Spleen (tissue), 11 donors: Measurements from ENCODE around the gene TMEM219. TPM values are rescaled to one million over a fixed set of nuclear protein-coding genes. Genes with fewer than 3 reads are reported as not detected.

ENCODE experiments used
- DNase-seq: peaks from one replicate; pipeline ENCODE4 v3.0.0-alpha.2; 2020
- H3K27ac ChIP-seq, 8 donors: fragments of 200-600 bp; sonication (generic) in 7 of 8; 1 replicate in 4 of 8; 2 replicates in 4 of 8; pipeline versions ENCODE4 v1.5.0 to v1.8.0; 2016 to 2021; ENCODE audit warnings: inconsistent platforms in 4 of 8, mild to moderate bottlenecking in 4 of 8, moderate library complexity in 1 of 8
- H3K27me3 ChIP-seq, 7 donors: fragments of 200-600 bp; sonication (generic) in 6 of 7; replicated peaks in 1 of 7; 1 replicate in 4 of 7; 2 replicates in 3 of 7; pipeline versions ENCODE4 v1.5.0 to v1.8.0; 2016 to 2021; ENCODE audit warnings: inconsistent platforms in 3 of 7, mild to moderate bottlenecking in 1 of 7
- H3K36me3 ChIP-seq, 6 donors: fragments of 200-600 bp; sonication (generic) in 5 of 6; 1 replicate in 4 of 6; 2 replicates in 2 of 6; pipeline versions ENCODE4 v1.5.0 to v1.8.0; 2016 to 2021; ENCODE audit warnings: inconsistent platforms in 2 of 6
- H3K4me1 ChIP-seq, 6 donors: fragments of 200-600 bp; sonication (generic) in 5 of 6; 1 replicate in 3 of 6; 2 replicates in 3 of 6; pipeline versions ENCODE4 v1.5.0 to v1.8.0; 2016 to 2021; ENCODE audit warnings: inconsistent platforms in 3 of 6
- H3K4me3 ChIP-seq, 8 donors: fragments of 200-600 bp; sonication (generic) in 7 of 8; 1 replicate in 4 of 8; 2 replicates in 4 of 8; pipeline versions ENCODE4 v1.5.0 to v1.8.0; 2016 to 2021; ENCODE audit warnings: inconsistent platforms in 4 of 8, mild to moderate bottlenecking in 4 of 8, moderate library complexity in 2 of 8
- H3K9me3 ChIP-seq, 8 donors: fragments of 200-600 bp; sonication (generic) in 7 of 8; 1 replicate in 4 of 8; 2 replicates in 4 of 8; pipeline versions ENCODE4 v1.5.0 to v1.8.0; 2016 to 2021; ENCODE audit warnings: inconsistent platforms in 4 of 8
- CTCF ChIP-seq, 11 experiments: fragments of 200-600 bp in 7 of 11; fragments of 450-650 bp in 4 of 11; sonication (generic) in 4 of 11; IDR thresholded peaks in 8 of 11; conservative IDR thresholded peaks in 3 of 11; 1 replicate in 7 of 11; 2 replicates in 4 of 11; pipeline versions ENCODE4 v1.4.0 to v1.8.0; 2016 to 2021; ENCODE audit warnings: antibody characterized with exemption in 11 of 11, inconsistent platforms in 4 of 11, mild to moderate bottlenecking in 1 of 11
- POLR2A ChIP-seq, 3 donors: fragments of 450-650 bp; IDR thresholded peaks; one replicate each; pipeline ENCODE4 v1.5.1; 2017; ENCODE audit warnings: antibody characterized with exemption in 3 of 3, mild to moderate bottlenecking in 1 of 3
- POLR2AphosphoS5 ChIP-seq, 3 donors: sonication (generic); formaldehyde crosslinking; IDR thresholded peaks; one replicate each; pipeline ENCODE4 v1.5.1; 2017; ENCODE audit warnings: antibody characterized with exemption in 3 of 3
- WGBS, 5 donors: extraction: QIAGEN DNeasy Blood & Tissue Kit in 3 of 5; methylation state at CpG; one replicate each; pipeline versions ENCODE4 v1.1.5 to v1.1.7; 2013 to 2018; 5-methylcytosine and 5-hydroxymethylcytosine counted together
- intact Hi-C: fragments of 100-400 bp; cut with DNase I; formaldehyde crosslinking; loops from one replicate; pipeline ENCODE4 v1.15.0; 2023; ENCODE audit warnings: low total_unique reads
- polyA plus RNA-seq, 3 donors: library from polyadenylated mRNA; stranded (reverse); fragments of 200-250 nt; gene quantifications; one replicate each; pipeline ENCODE4 v1.2.1, GENCODE V29; 2013
- total RNA-seq, 7 donors: library from RNA; depleted of rRNA in 3 of 7; stranded (reverse); fragments of >200 nt in 3 of 7; fragmentation: NEBNext Ultra II Directional in 4 of 7; extraction: Animal tissue kit (Norgen Biotek cat#: 25700) in 4 of 7; gene quantifications; one replicate each; pipeline versions ENCODE4 v1.1.0 to v1.2.1, GENCODE V29; 2016 to 2021
- donor health status: healthy with polysubstance abuse.
- donor health status: DM: no; HTN: no; CAD: no; lungs with moderate emphysema.
- donor health status: DM: no; HTN: no; CAD: no.
- donor health status: Bipolar disorder and iron deficiency.
- donor health status: healthy.
- donor health status: DM: no; HTN: no; CAD: no.
- donor health status: DM: yes; HTN: yes; CAD: no.

TMEM219 gene
- total and polyA plus RNA-seq, 10 donors: 89.3 to 191 (median 122) TPM

DNA sequence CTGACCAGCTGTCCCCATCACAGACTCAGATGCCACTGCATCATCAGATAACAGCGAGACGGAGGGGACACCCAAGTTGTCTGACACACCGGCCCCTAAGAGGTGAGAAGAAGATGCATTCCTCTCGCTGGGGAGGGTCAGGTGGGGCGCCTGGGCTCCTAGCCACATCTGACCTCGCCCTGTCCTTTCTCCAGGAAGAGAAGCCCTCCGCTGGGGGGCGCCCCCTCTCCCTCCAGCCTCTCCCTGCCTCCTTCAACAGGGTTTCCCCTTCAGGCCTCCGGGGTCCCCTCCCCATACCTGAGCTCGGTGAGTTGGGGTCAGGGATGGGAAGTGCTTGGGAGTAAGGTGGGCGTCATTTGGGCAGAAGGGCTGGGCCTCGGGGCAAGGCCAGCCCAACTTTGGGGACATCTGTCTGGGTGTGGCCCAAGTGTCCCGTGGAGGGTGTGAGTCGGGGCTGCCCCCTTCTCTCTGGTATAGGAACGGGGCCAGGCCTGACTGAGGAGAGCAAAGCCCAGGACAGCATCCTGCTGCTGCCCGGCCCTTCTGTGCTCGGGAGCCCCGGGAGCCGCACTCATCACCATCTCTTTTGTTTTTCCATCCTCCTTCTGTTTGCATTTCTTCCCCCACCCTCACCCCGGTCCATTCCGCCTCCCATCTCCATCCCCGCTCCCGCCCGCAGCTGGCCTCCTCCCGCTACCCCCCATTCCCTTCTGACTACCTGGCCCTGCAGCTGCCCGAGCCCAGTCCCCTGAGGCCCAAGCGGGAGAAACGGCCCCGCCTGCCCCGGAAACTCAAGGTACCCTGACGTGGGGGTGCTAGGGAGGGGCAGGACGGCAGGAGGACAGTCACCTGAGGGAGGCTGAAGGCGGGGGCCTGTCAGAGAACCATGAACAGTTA, 39.1 kb downstream of the TMEM219 start:
- DNase-seq: peak; percentile 71
- Histone ChIP-seq H3K27me3 (no peaks in the 10 kb centered on the region), H3K9me3 (no peaks in the 10 kb centered on the region), H3K4me1 (peaks cover 8 to 40% (median 28%) of the 10 kb centered on the region in 6 donors), H3K36me3 (peaks cover 0 to 87% (median 20%) of the 10 kb centered on the region in 6 donors), H3K27ac (no peak overlapping the region), H3K4me3 (no peak overlapping the region)
- TF ChIP-seq POLR2A (IDR thresholded peaks at IDR 0.05) (no peak), POLR2AphosphoS5 (IDR thresholded peaks at IDR 0.05) (peak in 1 of 3 donors; percentile 16), CTCF (IDR thresholded peaks at IDR 0.05 in 8 of 11, conservative IDR thresholded peaks at IDR 0.05 in 3 of 11) (no peak)
- WGBS, 5 donors: 89 to 93% (median 89%) methylated on average over 29 to 33 of the region's 33 CpGs
- intact Hi-C loops: loop anchor here (5.0 kb wide), 1 partner anchor 39 kb away; the partner anchor contains the start of gene TMEM219

- no peaks in the 10 kb centered on the region for H3K9me3 ChIP-seq
- H3K4me3 ChIP-seq: no peak overlapping the region
- intact Hi-C loops: loop anchor here (5.0 kb wide), 1 partner anchor 40 kb away; the partner anchor contains the start of gene TMEM219
- WGBS, 5 donors: 85 to 93% (median 90%) methylated on average over 19 of the region's 19 CpGs
- TF ChIP-seq POLR2AphosphoS5 (IDR thresholded peaks at IDR 0.05) (peak in 1 of 3 donors; percentile 28), CTCF (IDR thresholded peaks at IDR 0.05 in 8 of 11, conservative IDR thresholded peaks at IDR 0.05 in 3 of 11) (no peak), POLR2A (IDR thresholded peaks at IDR 0.05) (no peak)
- peaks cover 0 to 85% (median 20%) of the 10 kb centered on the region in 6 donors for H3K36me3 ChIP-seq
- peak; percentile 65 for DNase-seq
- H3K4me1 ChIP-seq: peaks cover 0 to 25% (median 14%) of the 10 kb centered on the region in 6 donors
- no peak overlapping the region for H3K27ac ChIP-seq
- H3K27me3 ChIP-seq: no peaks in the 10 kb centered on the region
Measured at GRCh38 chr16:30002614-30003346, 40.9 kb downstream of the TMEM219 start.

- H3K4me1 ChIP-seq: peaks cover 0 to 19% (median 12%) of the 10 kb centered on the region in 6 donors
- H3K4me3 ChIP-seq: no peak overlapping the region
- DNase-seq: peak; percentile 58
- TF ChIP-seq POLR2AphosphoS5 (IDR thresholded peaks at IDR 0.05) (no peak), POLR2A (IDR thresholded peaks at IDR 0.05) (no peak), CTCF (IDR thresholded peaks at IDR 0.05 in 8 of 11, conservative IDR thresholded peaks at IDR 0.05 in 3 of 11) (no peak)
- intact Hi-C loops: loop anchor here (5.0 kb wide), 1 partner anchor 42 kb away; the partner anchor contains the start of gene TMEM219
- no peak overlapping the region for H3K27ac ChIP-seq
- peaks cover 0 to 8% (median 0%) of the 10 kb centered on the region in 7 donors for H3K27me3 ChIP-seq
- 79 to 90% (median 87%) methylated on average over 15 to 17 of the region's 17 CpGs for WGBS, 5 donors
- peaks cover 0 to 74% (median 20%) of the 10 kb centered on the region in 6 donors for H3K36me3 ChIP-seq
- no peaks in the 10 kb centered on the region for H3K9me3 ChIP-seq
Measured at GRCh38 chr16:30003670-30004423, 42.0 kb downstream of the TMEM219 start.
